Right lobe of liver (tissue), 6 donors: Measurements from ENCODE around the gene LRRC71. TPM values are rescaled to one million over a fixed set of nuclear protein-coding genes. Genes with fewer than 3 reads are reported as not detected.

ENCODE experiments used
- ATAC-seq, 4 donors: fragments of 200-7000 bp; cut with Tn5 transposase; one replicate each; pipeline ENCODE4 v1.9.1; 2020; ENCODE audit warnings: mild to moderate bottlenecking in 4 of 4, moderate library complexity in 4 of 4
- DNase-seq, 3 donors: peaks; one replicate each; pipeline ENCODE4 v3.0.0-alpha.2; 2020
- H3K27ac ChIP-seq, 3 donors: fragments of 200-600 bp; one replicate each; pipeline ENCODE4 v1.8.0; 2022
- H3K27me3 ChIP-seq, 2 donors: fragments of 200-600 bp; one replicate each; pipeline ENCODE4 v1.8.0; 2022
- H3K36me3 ChIP-seq, 4 donors: fragments of 200-600 bp; sonication (generic) in 1 of 4; one replicate each; pipeline versions ENCODE4 v1.5.1 to v1.8.0; 2017 to 2022; ENCODE audit warnings: control low read depth in 1 of 4
- H3K4me1 ChIP-seq, 4 donors: fragments of 200-600 bp; sonication (generic) in 1 of 4; one replicate each; pipeline versions ENCODE4 v1.5.1 to v1.8.0; 2017 to 2022; ENCODE audit warnings: control low read depth in 1 of 4
- H3K4me3 ChIP-seq, 3 donors: fragments of 200-600 bp; one replicate each; pipeline ENCODE4 v1.8.0; 2022
- H3K9me3 ChIP-seq, 4 donors: fragments of 200-600 bp; sonication (generic) in 1 of 4; one replicate each; pipeline versions ENCODE4 v1.5.1 to v1.8.0; 2017 to 2022; ENCODE audit warnings: control low read depth in 1 of 4
- POLR2A ChIP-seq: fragments of 450-650 bp; IDR thresholded peaks from one replicate; pipeline ENCODE4 v1.6.1; 2017; ENCODE audit warnings: antibody characterized with exemption, mild to moderate bottlenecking
- WGBS: methylation state at CpG from one replicate; pipeline ENCODE4 v1.1.6; 2018; ENCODE audit warnings: low coverage, low lambda C conversion rate; ENCODE audit not compliant: insufficient coverage; ENCODE audit errors: missing lambda C conversion rate; 5-methylcytosine and 5-hydroxymethylcytosine counted together
- intact Hi-C, 2 donors: fragments of 100-400 bp; cut with DNase I; formaldehyde crosslinking; loops; one replicate each; pipeline versions ENCODE4 v1.11.2 to v1.14.1; 2022
- total RNA-seq, 6 experiments: library from RNA; depleted of rRNA in 2 of 6; stranded (reverse); fragments of >200 nt in 2 of 6; fragmentation: NEBNext Ultra II Directional in 3 of 6; extraction: Animal tissue kit (Norgen Biotek cat#: 25700) in 3 of 6; gene quantifications; one replicate each; pipeline versions ENCODE4 v1.1.0 to v1.2.4, GENCODE V29; 2016 to 2023
- TF ChIP-seq, protein P1 (sequence below), 4 donors: fragments of 200-600 bp in 3 of 4; fragments of 450-650 bp in 1 of 4; IDR thresholded peaks; one replicate each; pipeline versions ENCODE4 v1.5.1 to v1.8.0; 2016 to 2022; ENCODE audit warnings: antibody characterized with exemption in 4 of 4, mild to moderate bottlenecking in 2 of 4
- donor health status: DM: no; HTN: yes; CAD: no.
- donor health status: DM: no; HTN: no; CAD: no.
- donor health status: DM: no; HTN: no; CAD: no.
- donor health status: DM: no; HTN: yes; CAD: no.
- donor health status: DM: no; HTN: yes; CAD: no.

LRRC71 gene
- total RNA-seq, 6 experiments from 2014 or later = 0.12 to 0.20 TPM; not detected in 4

GRCh38 chr1:156941675-156942074, 21.2 kb downstream of the LRRC71 start:
- no peak overlapping the region for H3K4me3 ChIP-seq
- peaks cover 5 to 84% (median 13%) of the 10 kb centered on the region in 4 donors for H3K36me3 ChIP-seq
- no peaks in the 10 kb centered on the region for H3K27me3 ChIP-seq
- 90% methylated on average over 2 of the region's 10 CpGs for WGBS
- TF ChIP-seq POLR2A = no peak
- TF ChIP-seq, protein P1, sequence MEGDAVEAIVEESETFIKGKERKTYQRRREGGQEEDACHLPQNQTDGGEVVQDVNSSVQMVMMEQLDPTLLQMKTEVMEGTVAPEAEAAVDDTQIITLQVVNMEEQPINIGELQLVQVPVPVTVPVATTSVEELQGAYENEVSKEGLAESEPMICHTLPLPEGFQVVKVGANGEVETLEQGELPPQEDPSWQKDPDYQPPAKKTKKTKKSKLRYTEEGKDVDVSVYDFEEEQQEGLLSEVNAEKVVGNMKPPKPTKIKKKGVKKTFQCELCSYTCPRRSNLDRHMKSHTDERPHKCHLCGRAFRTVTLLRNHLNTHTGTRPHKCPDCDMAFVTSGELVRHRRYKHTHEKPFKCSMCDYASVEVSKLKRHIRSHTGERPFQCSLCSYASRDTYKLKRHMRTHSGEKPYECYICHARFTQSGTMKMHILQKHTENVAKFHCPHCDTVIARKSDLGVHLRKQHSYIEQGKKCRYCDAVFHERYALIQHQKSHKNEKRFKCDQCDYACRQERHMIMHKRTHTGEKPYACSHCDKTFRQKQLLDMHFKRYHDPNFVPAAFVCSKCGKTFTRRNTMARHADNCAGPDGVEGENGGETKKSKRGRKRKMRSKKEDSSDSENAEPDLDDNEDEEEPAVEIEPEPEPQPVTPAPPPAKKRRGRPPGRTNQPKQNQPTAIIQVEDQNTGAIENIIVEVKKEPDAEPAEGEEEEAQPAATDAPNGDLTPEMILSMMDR (IDR thresholded peaks at IDR 0.05) = no peak
- intact Hi-C loops = no loop called here
- no peaks in the 10 kb centered on the region for H3K4me1 ChIP-seq
- no peak for DNase-seq
- H3K9me3 ChIP-seq = no peaks in the 10 kb centered on the region
- ATAC-seq = no peak
- H3K27ac ChIP-seq = no peak overlapping the region

GRCh38 chr1:156942176-156942575, 21.7 kb downstream of the LRRC71 start:
- DNase-seq (no peak), ATAC-seq (no peak)
- intact Hi-C loops = no loop called here
- Histone ChIP-seq H3K4me3 (no peak overlapping the region), H3K27ac (no peak overlapping the region), H3K27me3 (no peaks in the 10 kb centered on the region), H3K9me3 (no peaks in the 10 kb centered on the region), H3K36me3 (peaks cover 6 to 86% (median 13%) of the 10 kb centered on the region in 4 donors), H3K4me1 (no peaks in the 10 kb centered on the region)
- 80% methylated on average over 1 of the region's 3 CpGs for WGBS
- no peak for TF ChIP-seq POLR2A
- TF ChIP-seq, protein P1 (IDR thresholded peaks at IDR 0.05) = no peak

- no peak overlapping the region for H3K27ac ChIP-seq
- TF ChIP-seq POLR2A = no peak
- TF ChIP-seq, protein P1 (IDR thresholded peaks at IDR 0.05) = no peak
- no peaks in the 10 kb centered on the region for H3K4me1 ChIP-seq
- no peak overlapping the region for H3K4me3 ChIP-seq
- H3K9me3 ChIP-seq = no peaks in the 10 kb centered on the region
- no peaks in the 10 kb centered on the region for H3K27me3 ChIP-seq
- no peak for DNase-seq
- H3K36me3 ChIP-seq = peaks cover 6 to 88% (median 13%) of the 10 kb centered on the region in 4 donors
- no peak for ATAC-seq
- intact Hi-C loops = no loop called here
- WGBS = 67% methylated on average over 5 of the region's 7 CpGs
Observed at GRCh38 chr1:156942576-156942975, 22.1 kb downstream of the LRRC71 start.

DNA sequence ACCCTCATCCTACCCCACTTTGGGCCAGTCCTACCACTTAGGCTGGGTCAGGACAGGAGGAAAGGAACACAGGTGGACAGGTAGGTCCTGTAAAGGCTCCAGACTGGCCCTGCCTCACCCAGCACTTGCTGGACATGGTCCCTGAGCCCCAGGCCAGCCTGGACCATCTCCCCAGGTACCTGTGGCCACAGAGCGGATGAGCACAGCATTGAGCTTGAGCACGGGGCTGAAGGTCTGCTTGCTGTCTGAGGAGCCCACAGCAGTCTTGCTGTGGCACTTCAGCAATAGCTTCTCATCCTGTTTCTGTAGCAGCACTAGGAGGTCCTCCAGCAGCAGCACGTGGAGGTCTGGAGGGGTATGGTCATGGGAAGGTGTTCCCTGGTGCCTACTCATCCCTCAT, 23.3 kb downstream of the LRRC71 start:
- H3K27me3 ChIP-seq = no peaks in the 10 kb centered on the region
- no peaks in the 10 kb centered on the region for H3K9me3 ChIP-seq
- H3K36me3 ChIP-seq = peaks cover 7 to 88% (median 14%) of the 10 kb centered on the region in 4 donors
- no peak for ATAC-seq
- no peak overlapping the region for H3K27ac ChIP-seq
- no CpG with 5 or more reads among the region's 3 CpGs for WGBS
- DNase-seq = no peak
- no peak for TF ChIP-seq POLR2A
- TF ChIP-seq, protein P1 (IDR thresholded peaks at IDR 0.05) = no peak
- intact Hi-C loops = no loop called here
- H3K4me3 ChIP-seq = no peak overlapping the region
- no peaks in the 10 kb centered on the region for H3K4me1 ChIP-seq

DNA sequence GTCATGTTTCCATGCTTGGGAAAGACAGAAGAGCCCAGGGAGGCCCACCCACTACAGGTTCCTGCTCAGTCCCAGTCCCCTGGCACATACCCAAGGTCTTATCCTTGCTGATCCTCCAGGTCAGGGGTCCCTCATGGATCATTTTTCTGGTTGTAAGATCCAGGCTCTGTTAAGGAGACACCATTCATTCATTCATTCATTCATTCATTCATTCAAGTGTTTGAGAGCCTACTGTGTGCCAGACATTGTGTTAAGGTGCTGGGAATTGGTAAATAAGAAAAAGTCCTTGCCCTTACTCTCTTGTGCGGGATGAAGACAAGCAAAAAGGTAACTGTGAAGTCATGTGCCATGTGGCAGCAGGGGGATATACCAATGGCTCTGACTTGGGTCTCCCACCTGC, 23.8 kb downstream of the LRRC71 start:
- peaks cover 7 to 84% (median 15%) of the 10 kb centered on the region in 4 donors for H3K36me3 ChIP-seq
- no peak overlapping the region for H3K27ac ChIP-seq
- no peak for DNase-seq
- no peaks in the 10 kb centered on the region for H3K4me1 ChIP-seq
- no peaks in the 10 kb centered on the region for H3K27me3 ChIP-seq
- H3K4me3 ChIP-seq = no peak overlapping the region
- no peak for ATAC-seq
- 80% methylated on average over 1 of the region's 1 CpG for WGBS
- no peaks in the 10 kb centered on the region for H3K9me3 ChIP-seq
- TF ChIP-seq, protein P1 (IDR thresholded peaks at IDR 0.05) = no peak
- TF ChIP-seq POLR2A = no peak
- intact Hi-C loops = no loop called here
